Epidermal melanocyte (primary cell): Measurements from ENCODE around the gene CYSLTR2.

ENCODE experiments used
- DNase-seq: peaks from one replicate; pipeline ENCODE4 v3.0.0; 2011; ENCODE audit warnings: low spot score; ENCODE audit not compliant: insufficient read length

CYSLTR2 gene

DNA sequence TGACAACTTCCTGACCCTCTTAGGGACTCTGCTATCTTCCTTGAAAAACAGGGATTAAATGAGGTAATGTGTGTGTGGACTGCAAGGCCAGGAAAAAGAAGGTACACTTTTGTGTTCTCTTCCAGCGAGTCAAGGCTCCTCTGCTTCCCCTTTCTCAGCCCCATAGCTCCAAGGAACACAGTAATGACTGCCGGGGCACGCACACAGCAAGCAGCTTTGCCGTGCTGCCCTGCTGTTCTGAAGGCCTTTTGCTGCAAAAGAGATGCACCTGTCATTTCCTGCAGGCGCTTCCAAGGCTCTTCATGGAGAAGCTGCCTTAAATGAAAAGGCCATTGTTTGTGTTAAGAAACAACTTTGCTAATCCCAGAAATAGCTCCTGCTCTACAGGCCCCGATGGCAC is 84.6 kb downstream of the CYSLTR2 start:
- DNase-seq, result no peak

DNA sequence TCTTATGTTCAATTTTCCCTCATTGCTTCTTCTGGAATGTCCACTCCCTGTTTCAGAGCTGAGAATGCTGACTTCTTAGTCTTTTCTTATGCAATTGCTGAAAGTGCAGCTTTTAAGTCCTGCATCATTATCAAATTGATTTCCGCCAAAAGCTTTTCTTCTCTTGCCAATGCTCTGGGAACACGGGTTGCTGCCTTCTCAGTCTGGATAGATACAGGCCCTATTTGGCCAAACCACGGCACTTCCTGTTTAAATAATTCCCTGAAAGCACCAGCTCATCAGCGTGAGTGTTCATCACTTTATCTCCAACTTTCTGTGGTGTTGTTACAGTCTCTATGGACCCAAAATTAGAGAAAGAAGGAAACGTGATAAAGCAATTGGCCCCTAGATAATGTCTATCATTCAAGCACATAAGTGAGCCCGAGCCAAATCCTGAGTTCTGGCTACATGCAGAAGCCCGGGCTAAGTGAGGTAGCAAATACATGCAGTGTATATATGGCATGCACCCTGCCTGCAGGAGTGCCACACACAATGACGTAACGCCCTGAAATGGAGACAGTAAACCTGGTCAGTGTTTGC is 85.7 kb downstream of the CYSLTR2 start:
- no peak for DNase-seq

DNA sequence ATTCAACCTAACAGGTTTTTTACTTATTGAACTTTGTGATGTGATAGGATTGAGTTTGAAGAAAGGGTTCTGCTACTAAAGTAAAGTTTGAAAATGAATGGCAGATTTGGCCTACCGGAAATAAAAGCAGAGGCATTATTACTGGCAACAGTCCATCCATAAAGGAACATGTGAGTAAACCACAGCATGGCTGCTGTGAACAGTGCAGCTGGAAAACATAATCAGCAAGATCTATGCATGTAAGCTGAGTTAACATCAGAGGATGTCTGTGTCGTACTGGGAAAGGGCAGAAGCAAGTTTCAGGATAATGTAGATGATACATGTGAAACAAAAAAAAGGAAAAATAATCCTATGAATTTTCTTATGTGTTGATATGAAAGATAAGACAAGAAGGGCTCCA is 87.6 kb downstream of the CYSLTR2 start:
- peak; percentile 31 for DNase-seq

DNA sequence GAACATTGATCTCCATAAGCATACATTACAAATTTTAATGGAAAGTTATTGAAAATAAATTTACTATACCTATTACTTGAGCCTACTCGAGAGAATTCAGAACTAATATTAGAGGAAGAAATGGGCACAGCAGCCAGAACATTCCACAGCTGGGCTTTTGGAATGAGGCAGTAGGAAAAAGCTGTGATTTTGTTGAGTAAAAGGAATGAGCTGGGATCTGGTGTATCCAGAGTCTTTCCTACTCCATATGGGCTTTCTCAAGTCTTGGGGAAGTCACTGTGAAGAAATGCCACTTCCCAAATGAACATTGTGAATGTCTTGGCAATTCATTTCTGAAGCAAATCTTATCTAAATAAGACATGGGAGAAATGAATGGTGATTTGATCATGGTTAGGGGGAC is 93.1 kb downstream of the CYSLTR2 start:
- no peak for DNase-seq

DNA sequence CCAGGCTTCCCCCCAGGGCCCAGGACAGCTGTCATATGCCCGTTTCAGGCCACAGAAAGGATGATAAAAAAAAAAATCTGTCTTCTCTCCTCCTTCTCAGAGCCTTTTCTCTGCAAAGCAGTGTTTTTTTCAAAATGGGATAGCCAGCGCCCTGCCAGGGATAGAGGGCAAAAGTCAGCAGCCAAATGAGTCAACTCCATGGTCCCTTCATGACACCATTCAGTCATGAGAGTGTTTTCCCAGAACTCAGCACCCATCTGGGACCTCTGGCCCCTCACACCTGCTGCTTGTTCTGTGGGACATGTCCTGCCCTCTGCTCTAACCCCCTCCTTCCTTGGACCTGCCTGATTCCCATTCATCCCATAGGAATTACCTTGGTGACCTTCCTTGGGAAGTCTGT is 95.0 kb downstream of the CYSLTR2 start:
- DNase-seq, result no peak

DNA sequence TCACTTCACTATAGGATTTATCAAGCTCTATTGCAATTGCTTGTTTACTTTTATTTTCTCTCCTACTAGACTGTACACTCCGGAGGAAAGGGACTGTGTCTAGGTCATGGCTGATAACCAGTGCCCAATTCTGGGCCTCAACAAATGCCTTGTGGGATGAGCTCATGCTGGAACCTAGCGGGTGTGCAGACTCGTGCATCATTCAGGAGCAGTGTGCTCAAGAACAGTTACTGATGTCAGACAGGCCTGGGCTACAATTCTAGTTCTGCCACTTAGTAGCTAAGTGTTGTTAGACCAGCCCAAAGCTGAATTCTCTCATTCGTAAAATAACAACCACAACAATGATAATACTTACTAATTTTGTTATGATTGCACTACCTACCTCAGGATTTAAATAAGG is 95.4 kb downstream of the CYSLTR2 start:
- DNase-seq, result no peak

DNA sequence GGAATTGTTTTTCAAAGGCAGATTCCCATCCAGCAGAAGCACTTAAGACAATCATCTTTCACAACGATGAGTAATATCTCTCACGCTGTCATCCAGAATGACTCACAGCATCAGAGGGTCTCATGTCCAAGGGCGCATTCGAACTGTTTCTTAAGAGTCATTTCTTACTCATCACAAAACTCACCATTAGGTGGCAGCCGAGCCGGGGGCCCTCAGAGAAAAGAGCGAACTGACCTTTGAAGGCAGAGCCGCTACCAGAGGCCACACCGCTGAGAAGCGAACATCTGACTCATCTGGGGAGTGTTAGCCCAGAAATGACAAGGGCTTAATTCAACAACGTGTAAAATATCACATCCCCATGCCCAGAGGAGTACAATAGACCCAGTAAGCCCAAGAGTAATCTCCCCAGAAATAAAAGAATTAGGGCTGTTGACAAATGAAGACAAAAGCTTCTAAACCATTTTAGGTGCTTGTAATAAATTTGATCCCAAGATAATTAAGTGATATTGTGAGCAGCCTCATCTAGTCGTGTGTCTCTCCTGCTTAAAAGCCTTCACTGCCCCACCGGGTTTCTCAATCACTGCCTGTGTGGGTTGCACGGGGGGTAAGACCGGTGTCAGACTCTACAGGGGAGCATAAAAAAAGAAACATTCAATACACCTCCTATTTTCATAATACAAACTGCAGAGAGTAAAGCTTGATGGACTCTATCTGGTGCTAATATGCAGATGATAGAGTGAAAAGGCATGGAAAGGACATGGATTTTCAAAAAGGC is 96.2 kb downstream of the CYSLTR2 start:
- DNase-seq, result peak; percentile 47

DNA sequence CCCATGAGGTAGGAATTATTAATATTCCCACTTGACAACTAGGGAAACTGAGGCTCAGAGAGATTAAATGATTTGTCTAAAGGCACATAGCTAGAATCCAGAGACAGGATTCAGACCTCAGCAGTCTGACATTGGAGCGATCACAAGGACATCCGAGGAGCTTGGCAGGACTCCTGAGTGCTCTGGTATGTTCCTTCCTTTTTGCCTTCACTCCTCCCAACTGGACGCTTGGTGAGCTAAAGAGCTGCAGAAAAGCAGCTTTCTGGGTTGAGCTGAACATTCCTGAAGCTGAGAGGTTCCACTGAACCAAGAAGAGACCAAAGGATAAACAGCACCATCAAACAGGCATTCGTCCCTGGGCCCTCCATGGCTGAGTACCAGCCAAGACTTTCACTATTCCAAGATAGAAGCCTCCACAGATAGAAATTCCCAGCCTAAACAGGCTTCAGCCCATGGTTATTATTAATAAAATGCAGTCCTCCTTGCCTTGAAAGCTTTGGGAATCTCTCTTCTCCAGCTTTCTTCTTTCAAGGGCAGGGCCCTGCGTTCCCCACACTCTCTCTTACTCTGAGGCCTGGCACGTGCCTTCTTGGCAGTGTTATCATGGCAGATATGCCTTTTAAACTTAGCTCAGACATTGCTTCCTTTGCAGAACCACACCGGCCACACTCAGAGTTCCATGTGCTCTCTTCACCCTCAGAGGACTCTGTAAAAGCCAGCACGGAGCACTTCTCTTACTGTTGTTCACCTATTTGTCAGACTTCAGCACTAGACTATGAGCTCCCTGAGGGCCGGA is 97.1 kb downstream of the CYSLTR2 start:
- no peak for DNase-seq

DNA sequence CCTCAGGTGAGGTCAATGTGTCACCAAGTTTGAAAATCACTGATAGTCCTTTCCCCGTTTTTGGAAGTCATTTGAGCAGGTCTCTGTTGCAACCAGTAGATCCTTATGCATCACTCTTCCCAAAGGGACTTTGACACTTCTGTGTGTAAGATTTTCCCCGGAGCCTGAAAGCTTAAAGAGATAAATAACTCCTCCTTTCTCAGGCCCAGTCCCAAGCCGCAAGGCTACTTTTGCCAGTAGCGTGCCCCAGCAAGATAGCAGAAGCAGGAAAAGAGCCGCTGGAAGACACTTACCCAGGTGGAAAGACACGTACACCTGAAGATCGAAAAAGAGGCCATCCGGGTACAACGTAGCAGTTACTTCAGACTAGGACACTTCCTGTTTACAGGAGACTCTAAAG is 106.9 kb downstream of the CYSLTR2 start:
- no peak for DNase-seq
